Nephron (organoid): ENCODE data around the gene APBA1.

ENCODE experiments used
- H3K27ac Mint-ChIP-seq, 3 experiments: 2 replicates each; pipeline ENCODE4 v1.8.0; 2020; ENCODE audit warnings: mixed read lengths in 3 of 3, mild to moderate bottlenecking in 2 of 3, moderate library complexity in 1 of 3
- H3K27me3 Mint-ChIP-seq: 2 replicates; pipeline ENCODE4 v1.8.0; 2021; ENCODE audit warnings: low read depth, mild to moderate bottlenecking, moderate library complexity, mixed read lengths
- H3K36me3 Mint-ChIP-seq: 2 replicates; pipeline ENCODE4 v1.8.0; 2020; ENCODE audit warnings: low read depth, mixed read lengths
- H3K4me1 Mint-ChIP-seq: 2 replicates; pipeline ENCODE4 v1.8.0; 2020; ENCODE audit warnings: mixed read lengths
- H3K4me3 Mint-ChIP-seq, 3 experiments: 2 replicates each; pipeline ENCODE4 v1.8.0; 2020; ENCODE audit warnings: mild to moderate bottlenecking in 3 of 3, mixed read lengths in 3 of 3, moderate library complexity in 2 of 3
- H3K9me3 Mint-ChIP-seq: 2 replicates; pipeline ENCODE4 v1.8.0; 2020; ENCODE audit warnings: mixed read lengths
- TF ChIP-seq, protein P1 (sequence below), 3 experiments: fragments of 200-600 bp; sonication (generic); IDR thresholded peaks; one replicate each; pipeline ENCODE4 v1.5.0; 2021; ENCODE audit warnings: antibody characterized with exemption in 3 of 3; ENCODE audit not compliant: unreplicated experiment in 3 of 3

The APBA1 gene

DNA sequence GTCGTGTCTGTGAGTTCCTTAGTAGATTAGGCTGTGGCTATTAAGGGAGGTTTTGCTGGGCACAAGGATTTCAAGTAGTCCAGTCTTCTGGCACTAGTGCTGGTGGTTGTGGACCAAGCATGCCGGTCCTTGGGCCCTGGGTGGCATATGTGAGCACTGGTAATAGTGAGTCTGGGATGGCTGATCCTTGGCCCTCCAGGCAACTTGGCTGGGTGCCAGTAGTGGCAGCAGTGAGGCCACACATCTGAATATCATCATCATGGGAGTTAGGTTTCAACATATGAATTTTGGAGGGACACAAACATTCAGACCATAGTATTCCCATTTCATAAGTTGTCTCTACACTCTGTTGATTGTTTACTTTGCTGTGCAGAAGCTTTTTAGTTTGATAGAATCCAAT lies 25.3 kb upstream of the APBA1 start:
- Mint-ChIP-seq H3K4me3 (no peak overlapping the region), H3K4me1 (no peaks in the 10 kb centered on the region), H3K36me3 (no peaks in the 10 kb centered on the region), H3K27ac (no peak overlapping the region), H3K9me3 (peaks cover 42% of the 10 kb centered on the region), H3K27me3 (no peaks in the 10 kb centered on the region)
- TF ChIP-seq, protein P1, sequence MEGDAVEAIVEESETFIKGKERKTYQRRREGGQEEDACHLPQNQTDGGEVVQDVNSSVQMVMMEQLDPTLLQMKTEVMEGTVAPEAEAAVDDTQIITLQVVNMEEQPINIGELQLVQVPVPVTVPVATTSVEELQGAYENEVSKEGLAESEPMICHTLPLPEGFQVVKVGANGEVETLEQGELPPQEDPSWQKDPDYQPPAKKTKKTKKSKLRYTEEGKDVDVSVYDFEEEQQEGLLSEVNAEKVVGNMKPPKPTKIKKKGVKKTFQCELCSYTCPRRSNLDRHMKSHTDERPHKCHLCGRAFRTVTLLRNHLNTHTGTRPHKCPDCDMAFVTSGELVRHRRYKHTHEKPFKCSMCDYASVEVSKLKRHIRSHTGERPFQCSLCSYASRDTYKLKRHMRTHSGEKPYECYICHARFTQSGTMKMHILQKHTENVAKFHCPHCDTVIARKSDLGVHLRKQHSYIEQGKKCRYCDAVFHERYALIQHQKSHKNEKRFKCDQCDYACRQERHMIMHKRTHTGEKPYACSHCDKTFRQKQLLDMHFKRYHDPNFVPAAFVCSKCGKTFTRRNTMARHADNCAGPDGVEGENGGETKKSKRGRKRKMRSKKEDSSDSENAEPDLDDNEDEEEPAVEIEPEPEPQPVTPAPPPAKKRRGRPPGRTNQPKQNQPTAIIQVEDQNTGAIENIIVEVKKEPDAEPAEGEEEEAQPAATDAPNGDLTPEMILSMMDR (IDR thresholded peaks at IDR 0.05; ENCODE audit: unreplicated experiment in 3 of 3) = no peak

DNA sequence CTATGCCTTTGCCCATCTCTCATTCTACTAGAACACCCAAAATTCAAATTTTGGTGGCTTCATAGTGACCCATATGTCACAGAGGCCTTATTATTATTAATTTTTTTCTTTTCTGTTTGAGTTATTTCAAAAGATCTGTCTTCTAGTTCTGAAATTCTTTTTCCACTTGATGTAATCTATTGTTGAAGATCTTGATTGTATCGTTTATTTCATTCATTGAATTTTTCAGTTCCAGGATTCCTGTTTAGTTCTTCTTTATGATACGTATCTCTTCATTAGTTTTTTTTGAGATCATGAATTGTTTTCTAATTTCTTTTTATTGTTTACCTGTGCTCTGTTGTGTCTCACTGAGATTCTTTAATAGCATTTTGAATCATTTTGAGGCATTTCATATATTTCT lies 24.6 kb upstream of the APBA1 start:
- TF ChIP-seq, protein P1 (IDR thresholded peaks at IDR 0.05; ENCODE audit: unreplicated experiment in 3 of 3) = no peak
- no peaks in the 10 kb centered on the region for H3K36me3 Mint-ChIP-seq
- H3K4me1 Mint-ChIP-seq = no peaks in the 10 kb centered on the region
- no peak overlapping the region for H3K4me3 Mint-ChIP-seq
- no peaks in the 10 kb centered on the region for H3K27me3 Mint-ChIP-seq
- H3K9me3 Mint-ChIP-seq = peaks cover 40% of the 10 kb centered on the region
- H3K27ac Mint-ChIP-seq = no peak overlapping the region

- H3K9me3 Mint-ChIP-seq = peaks cover 5% of the 10 kb centered on the region
- TF ChIP-seq, protein P1 (IDR thresholded peaks at IDR 0.05; ENCODE audit: unreplicated experiment in 3 of 3) = no peak
- no peak overlapping the region for H3K4me3 Mint-ChIP-seq
- H3K36me3 Mint-ChIP-seq = no peaks in the 10 kb centered on the region
- no peak overlapping the region for H3K27ac Mint-ChIP-seq
- no peaks in the 10 kb centered on the region for H3K27me3 Mint-ChIP-seq
- H3K4me1 Mint-ChIP-seq = no peaks in the 10 kb centered on the region
Observed at GRCh38 chr9:69689991-69690538, 17.9 kb upstream of the APBA1 start.

GRCh38 chr9:69683927-69684326 lies 11.8 kb upstream of the APBA1 start:
- no peaks in the 10 kb centered on the region for H3K27me3 Mint-ChIP-seq
- TF ChIP-seq, protein P1 (IDR thresholded peaks at IDR 0.05; ENCODE audit: unreplicated experiment in 3 of 3) = no peak
- H3K36me3 Mint-ChIP-seq = no peaks in the 10 kb centered on the region

GRCh38 chr9:69678843-69679538 lies 6.8 kb upstream of the APBA1 start:
- no peaks in the 10 kb centered on the region for H3K27me3 Mint-ChIP-seq
- peaks cover 14% of the 10 kb centered on the region for H3K4me1 Mint-ChIP-seq
- no peak overlapping the region for H3K4me3 Mint-ChIP-seq
- TF ChIP-seq, protein P1 (IDR thresholded peaks at IDR 0.05; ENCODE audit: unreplicated experiment in 3 of 3) = no peak
- no peak overlapping the region for H3K27ac Mint-ChIP-seq
- no peaks in the 10 kb centered on the region for H3K36me3 Mint-ChIP-seq
- no peaks in the 10 kb centered on the region for H3K9me3 Mint-ChIP-seq

More at GRCh38 chr9:69683927-69684326, 11.8 kb upstream of the APBA1 start:
- Mint-ChIP-seq H3K9me3 (no peaks in the 10 kb centered on the region), H3K4me1 (no peaks in the 10 kb centered on the region), H3K27ac (no peak overlapping the region), H3K4me3 (no peak overlapping the region)

DNA sequence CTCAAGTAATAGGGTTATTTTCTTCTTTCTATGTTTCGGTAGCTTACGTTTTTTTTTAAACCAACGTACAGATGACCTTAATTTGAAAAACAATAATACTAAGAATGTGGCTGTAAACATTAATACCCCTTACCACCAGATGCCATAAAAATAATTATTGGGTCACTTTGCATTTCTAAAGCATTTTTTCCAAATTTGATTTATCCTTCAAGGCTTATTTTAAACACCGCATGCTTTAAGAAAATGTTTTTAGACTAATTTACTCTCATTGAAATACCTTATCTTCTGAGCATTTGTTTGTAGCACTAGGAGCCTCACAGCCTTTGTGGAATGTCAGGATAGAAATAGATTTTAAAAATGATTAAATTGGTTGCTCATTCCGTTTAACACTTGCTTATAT lies 5.8 kb upstream of the APBA1 start:
- TF ChIP-seq, protein P1 (IDR thresholded peaks at IDR 0.05; ENCODE audit: unreplicated experiment in 3 of 3) = no peak
- H3K27ac Mint-ChIP-seq = no peak overlapping the region
- no peaks in the 10 kb centered on the region for H3K36me3 Mint-ChIP-seq
- no peak overlapping the region for H3K4me3 Mint-ChIP-seq
- peaks cover 19% of the 10 kb centered on the region for H3K4me1 Mint-ChIP-seq
- H3K9me3 Mint-ChIP-seq = no peaks in the 10 kb centered on the region
- no peaks in the 10 kb centered on the region for H3K27me3 Mint-ChIP-seq
